GM10266 (cell line): ENCODE data around the gene KAZN.

ENCODE experiments used
- DNase-seq: peaks from one replicate; pipeline ENCODE4 v3.0.0; 2012; ENCODE audit errors: extremely low spot score
- CTCF ChIP-seq: IDR thresholded peaks from 2 replicates; pipeline ENCODE4 v1.5.1; 2012; ENCODE audit warnings: mild to moderate bottlenecking, low read depth; ENCODE audit not compliant: control insufficient read depth, insufficient read depth; ENCODE audit errors: missing control alignments

Gene KAZN

GRCh38 chr1:14809191-14809981, 210.9 kb downstream of the KAZN start:
- no peak for DNase-seq
- TF ChIP-seq CTCF, result no peak

- no peak for TF ChIP-seq CTCF
- no peak for DNase-seq
Measured at GRCh38 chr1:14810595-14811361, 212.3 kb downstream of the KAZN start.

GRCh38 chr1:14811573-14811972, 213.1 kb downstream of the KAZN start:
- no peak for TF ChIP-seq CTCF
- no peak for DNase-seq

GRCh38 chr1:14812189-14812588, 213.7 kb downstream of the KAZN start:
- TF ChIP-seq CTCF, result no peak
- no peak for DNase-seq

GRCh38 chr1:14815175-14815877, 216.8 kb downstream of the KAZN start:
- DNase-seq, result no peak
- TF ChIP-seq CTCF, result no peak

- DNase-seq, result no peak
- TF ChIP-seq CTCF, result no peak
Measured at GRCh38 chr1:14817223-14818170, 219.0 kb downstream of the KAZN start.
